NCI-H748 (cell line): ENCODE results near the gene SOX18.
"Not testable (repeated sequence)": the region's sequence is repeated elsewhere in the genome, so short reads cannot be mapped to it uniquely, and the experiment has no call there.

ENCODE experiments used
- DNase-seq: peaks from one replicate; lab custom pipeline; 2025; ENCODE audit not compliant: unreplicated experiment; lab: John Stamatoyannopoulos, UW

The SOX18 gene

DNA sequence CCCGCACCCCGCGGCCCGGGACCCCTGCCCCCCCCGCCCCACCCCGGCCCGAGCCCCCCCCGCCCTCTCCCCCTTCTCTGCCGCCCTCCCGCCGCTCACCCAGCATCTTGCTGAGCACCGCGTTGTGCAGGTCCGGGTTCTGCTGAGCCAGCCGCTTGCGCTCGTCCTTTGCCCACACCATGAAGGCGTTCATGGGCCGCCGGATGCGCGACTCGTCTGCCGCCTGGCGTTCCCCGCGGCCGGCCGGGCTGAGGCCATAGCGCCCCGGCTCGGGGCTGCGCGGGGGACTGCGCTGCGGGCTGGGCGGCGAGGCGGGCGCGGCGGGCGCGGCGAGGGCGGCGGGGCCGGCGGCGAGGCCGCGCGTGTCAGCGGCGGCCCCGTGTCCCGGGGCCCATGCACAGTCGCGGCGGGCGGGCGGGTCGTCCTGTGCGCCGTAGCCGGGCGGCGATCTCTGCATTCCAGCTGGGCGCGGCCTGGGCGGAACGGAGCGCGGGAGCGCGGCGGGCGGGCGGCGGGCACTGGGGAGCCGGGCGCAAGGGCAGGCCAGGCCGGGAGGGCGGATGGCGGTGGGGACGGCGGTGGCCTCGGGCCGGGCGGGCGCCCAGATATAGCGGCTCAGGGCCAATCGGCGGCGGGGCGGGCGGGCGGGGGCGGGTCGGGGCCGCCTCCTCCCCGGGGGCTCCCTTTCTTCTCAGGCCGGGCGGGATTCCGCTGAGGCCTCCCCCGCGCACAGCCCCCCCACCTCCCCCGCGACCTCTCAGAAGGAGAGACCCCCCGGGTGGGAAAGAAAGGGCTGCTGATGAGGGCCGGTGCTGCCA is at the start of gene SOX18:
Gene SOX18, minus strand, starts transcription at position 580 of the 818 bp plus-strand sequence. Its CDS starts 123 bp downstream, at position 457.
- peak; percentile 55 for DNase-seq

DNA sequence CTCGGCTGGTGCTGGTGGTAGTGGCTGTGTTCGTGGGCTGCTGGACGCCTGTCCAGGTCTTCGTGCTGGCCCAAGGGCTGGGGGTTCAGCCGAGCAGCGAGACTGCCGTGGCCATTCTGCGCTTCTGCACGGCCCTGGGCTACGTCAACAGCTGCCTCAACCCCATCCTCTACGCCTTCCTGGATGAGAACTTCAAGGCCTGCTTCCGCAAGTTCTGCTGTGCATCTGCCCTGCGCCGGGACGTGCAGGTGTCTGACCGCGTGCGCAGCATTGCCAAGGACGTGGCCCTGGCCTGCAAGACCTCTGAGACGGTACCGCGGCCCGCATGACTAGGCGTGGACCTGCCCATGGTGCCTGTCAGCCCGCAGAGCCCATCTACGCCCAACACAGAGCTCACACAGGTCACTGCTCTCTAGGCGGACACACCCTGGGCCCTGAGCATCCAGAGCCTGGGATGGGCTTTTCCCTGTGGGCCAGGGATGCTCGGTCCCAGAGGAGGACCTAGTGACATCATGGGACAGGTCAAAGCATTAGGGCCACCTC is 49.1 kb upstream of the SOX18 start:
- no peak for DNase-seq

DNA sequence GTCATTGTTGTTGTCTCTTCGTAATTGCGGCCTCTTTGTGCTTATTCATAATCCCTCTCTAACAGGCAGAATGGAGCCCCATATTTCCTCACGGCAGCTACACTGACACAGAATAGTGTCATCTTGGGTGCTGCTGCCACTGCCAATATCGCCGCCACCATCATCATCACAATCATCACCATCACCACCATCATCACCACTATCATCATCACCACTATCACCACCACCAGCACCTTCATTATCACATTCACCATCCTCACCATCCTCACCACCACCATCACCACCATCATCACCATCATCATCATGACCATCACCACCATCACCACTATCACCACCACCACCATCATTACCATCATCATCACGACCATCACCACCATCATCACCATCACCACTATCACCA is 47.1 kb upstream of the SOX18 start:
- DNase-seq = no peak

DNA sequence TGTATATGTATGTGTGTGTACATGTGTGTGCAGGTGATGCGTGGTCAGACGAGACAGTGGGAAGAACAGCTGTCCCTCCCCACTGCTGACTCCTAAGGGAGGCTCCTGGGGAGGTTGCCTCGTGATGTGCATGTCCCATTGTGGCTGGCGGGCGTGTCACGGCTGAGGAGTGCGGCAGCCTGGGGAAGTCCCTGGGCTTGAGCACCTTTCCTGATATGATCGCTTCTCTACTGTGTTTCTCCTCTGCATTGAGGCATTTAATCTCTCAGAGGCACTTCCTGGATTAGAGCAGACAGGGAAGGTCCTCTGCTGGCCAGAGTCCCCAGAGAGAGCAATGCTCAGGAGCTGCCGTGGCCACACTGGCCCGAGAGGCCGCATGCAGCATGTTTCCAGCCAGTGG is 46.5 kb upstream of the SOX18 start:
- no peak for DNase-seq

DNA sequence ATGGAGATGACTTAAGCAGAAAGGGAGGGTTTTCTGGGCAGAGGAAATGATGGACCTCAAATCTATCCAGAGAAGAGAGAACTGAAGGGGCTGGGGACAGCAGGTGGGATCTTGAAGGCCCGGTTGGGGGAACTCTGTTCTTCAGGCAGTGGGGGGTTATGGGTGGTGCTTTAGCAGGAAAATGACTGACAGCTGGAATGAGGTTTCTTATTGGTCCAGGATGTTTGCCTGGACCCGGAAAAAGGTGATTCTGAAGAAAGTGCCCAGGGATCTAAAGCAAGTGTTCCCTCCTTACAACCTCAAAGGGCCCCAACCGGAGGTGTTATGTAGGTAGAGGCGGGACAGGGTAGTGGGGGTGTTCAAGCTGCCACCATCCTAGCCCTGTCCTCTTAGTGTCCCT is 46.0 kb upstream of the SOX18 start:
- DNase-seq = no peak

DNA sequence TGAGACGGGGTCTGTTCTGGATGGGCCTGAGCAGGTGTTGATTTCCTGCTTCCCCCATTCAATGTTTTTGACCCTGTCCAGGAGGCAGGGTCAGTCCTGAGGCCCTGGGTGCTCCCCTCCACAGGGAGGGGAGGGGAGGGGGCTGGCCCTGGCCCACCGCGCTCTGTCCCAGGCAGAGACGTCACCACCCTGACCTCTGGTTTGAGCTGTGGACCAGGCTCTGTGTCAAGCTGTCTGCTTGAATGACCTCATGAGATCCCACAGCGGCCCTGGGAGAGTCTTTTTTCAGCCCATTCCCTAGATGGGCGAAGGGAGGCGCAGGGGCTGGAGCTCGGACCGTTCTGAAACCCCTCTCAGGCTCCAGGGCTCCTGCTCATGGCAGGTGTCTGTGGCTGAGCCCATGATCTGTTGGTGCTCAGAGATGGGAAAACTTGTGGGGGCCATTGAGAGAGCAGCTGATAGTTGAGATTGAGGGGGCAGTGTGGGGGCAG is 43.6 kb upstream of the SOX18 start:
- DNase-seq = no peak

DNA sequence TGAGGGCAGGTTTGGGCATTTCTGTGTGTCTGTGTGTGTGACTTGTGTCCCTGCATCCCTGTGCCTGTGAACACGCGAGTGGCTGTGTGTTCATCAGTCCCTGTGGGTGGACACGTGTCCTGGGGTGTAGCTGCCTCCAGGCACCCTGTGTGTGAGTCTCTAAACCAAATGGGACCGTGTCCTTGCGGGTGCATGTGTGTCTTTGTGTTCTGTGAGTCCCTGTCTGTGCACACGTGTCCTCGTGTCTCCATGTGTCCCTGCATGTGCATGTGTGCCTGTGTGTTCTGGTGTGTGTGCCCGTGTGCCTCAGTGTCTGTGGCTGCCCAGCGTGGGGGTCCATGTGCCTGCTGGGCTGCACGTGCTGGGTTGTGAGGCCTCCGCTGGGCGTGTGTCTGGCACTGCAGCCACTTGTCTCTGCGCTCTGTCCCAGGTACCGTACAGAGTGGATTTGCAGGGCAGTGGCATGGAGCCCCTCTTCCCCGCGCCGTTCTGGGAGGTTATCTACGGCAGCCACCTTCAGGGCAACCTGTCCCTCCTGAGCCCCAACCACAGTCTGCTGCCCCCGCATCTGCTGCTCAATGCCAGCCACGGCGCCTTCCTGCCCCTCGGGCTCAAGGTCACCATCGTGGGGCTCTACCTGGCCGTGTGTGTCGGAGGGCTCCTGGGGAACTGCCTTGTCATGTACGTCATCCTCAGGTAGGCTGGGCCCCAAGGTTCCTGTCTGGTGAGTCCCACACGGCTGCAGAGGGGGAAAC is 43.0 kb upstream of the SOX18 start:
- no peak for DNase-seq

DNA sequence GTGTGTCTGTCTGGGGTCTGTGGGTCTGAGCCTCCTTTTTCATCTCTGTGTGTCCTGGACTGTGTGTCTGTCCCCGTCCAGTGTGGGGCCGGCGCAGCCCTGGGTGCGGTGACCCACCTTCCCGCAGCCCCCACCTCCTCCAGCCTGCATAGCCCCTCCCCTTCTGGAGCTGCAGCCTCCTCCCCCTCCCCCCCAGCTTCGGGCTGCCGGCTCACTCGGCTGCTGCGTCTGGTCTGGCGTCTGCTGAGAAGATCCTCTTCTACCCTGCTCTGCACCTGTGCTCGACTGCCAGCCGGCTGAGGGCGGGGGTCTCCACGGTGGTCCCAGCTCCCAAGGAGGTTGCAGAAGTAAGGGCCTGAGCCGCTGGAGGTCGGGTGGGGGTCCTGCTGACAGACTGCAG is 42.3 kb upstream of the SOX18 start:
- no peak for DNase-seq

DNA sequence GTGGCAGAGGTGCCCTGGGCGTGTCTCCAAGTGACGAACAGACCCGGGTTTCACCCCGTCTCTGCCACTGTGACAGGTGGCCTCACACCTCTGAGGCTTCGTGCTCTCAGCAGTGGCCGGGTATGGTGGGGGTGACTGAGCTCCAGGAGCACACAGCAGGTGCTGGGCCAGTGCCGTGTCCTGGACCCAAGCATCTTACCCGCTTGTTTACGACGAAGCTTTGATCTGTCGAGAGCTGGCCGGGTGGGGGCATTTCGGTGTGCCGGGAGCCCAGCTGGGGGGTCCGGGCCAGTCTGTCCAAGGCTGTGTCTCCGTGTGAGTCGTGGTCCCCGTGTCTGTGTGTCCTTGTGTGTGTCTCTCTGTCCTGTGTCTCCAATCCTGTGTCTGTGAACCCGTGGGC is 41.9 kb upstream of the SOX18 start:
- no peak for DNase-seq

DNA sequence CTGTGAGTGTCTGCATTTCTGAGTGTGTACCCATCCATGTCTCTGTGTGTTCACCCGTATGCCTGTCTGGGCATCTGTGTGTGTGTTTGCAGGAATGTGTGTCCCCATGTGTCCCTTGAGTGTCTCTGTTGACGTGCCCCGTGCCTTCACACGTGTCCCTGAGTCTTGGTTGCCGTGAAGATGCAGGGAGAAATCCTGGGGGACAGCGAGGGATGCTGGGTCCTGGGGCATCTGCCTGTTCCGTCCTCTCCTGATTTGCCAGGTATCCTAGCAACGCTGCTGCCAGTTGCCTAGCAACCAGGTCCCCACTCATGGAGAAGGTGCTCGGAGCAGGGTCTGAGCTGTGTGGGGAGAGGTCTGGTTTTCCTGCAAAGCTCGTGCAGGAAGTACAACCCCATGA is 40.7 kb upstream of the SOX18 start:
- DNase-seq = peak; percentile 71

DNA sequence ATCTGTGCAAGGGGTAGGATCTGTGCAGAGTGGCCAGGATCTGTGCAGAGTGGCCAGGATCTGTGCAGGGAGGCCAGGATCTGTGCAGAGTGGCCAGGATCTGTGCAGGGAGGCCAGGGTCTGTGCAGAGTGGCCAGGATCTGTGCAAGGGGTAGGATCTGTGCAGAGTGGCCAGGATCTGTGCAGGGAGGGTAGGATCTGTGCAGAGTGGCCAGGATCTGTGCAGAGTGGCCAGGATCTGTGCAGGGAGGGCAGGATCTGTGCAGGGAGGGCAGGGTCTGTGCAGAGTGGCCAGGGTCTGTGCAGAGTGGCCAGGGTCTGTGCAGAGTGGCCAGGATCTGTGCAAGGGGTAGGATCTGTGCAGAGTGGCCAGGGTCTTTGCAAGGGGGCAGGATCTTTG is 39.1 kb upstream of the SOX18 start:
- not testable (repeated sequence) for DNase-seq

DNA sequence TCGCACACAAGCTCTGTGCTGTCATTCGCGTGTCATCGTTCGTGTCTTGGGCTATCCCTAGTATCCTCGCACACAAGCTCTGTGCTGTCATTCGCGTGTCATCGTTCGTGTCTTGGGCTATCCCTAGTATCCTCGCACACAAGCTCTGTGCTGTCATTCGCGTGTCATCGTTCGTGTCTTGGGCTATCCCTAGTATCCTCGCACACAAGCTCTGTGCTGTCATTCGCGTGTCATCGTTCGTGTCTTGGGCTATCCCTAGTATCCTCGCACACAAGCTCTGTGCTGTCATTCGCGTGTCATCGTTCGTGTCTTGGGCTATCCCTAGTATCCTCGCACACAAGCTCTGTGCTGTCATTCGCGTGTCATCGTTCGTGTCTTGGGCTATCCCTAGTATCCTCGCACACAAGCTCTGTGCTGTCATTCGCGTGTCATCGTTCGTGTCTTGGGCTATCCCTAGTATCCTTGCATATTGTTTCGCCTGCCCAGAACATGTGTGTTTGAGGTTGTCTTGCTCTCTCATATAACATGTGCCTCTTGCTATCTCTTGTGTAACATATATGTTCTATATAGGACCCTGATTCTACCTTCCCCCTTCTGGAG is 37.9 kb upstream of the SOX18 start:
- DNase-seq = not testable (repeated sequence)

DNA sequence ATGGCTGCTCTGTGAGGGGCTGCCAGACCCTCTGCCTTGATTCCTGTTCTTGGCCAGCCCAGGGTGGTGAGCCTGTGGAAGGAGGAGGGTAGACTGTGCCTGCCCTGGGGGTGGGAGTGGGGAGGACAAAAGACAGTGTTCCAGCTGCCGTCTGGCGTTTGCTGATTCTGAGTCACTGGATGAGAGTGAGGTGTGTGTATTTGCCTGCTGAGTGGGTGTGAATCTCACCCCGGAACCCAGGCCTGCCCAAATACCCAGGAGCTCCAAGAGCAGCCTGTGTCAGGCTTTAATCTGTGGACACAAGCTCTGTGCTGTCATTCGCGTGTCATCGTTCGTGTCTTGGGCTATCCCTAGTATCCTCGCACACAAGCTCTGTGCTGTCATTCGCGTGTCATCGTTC is 37.4 kb upstream of the SOX18 start:
- DNase-seq = no peak

DNA sequence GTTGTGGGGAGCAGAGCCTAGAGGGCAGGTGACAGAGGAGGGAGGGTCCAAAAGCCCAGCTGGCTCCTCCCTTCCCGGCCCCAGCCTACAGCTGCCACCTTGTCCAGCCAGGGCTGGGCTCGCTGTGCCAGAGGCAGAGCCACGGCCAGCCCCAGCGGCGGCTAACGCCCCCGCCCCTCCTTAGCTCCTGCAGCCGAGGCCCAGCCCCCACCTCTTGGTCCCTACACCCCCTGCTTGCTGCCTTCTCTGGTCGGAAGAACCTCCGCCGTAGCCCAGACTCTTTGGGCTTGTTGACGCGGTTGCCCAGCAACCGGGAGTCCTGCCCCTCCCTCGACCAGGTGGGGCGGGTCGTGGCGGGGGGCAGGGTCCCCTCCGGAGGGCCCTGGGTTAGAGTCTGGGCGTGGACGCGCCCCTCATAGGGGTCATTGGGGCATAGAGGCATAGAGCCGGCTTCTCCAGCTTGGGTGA is 35.3 kb upstream of the SOX18 start:
- DNase-seq = peak; percentile 59

DNA sequence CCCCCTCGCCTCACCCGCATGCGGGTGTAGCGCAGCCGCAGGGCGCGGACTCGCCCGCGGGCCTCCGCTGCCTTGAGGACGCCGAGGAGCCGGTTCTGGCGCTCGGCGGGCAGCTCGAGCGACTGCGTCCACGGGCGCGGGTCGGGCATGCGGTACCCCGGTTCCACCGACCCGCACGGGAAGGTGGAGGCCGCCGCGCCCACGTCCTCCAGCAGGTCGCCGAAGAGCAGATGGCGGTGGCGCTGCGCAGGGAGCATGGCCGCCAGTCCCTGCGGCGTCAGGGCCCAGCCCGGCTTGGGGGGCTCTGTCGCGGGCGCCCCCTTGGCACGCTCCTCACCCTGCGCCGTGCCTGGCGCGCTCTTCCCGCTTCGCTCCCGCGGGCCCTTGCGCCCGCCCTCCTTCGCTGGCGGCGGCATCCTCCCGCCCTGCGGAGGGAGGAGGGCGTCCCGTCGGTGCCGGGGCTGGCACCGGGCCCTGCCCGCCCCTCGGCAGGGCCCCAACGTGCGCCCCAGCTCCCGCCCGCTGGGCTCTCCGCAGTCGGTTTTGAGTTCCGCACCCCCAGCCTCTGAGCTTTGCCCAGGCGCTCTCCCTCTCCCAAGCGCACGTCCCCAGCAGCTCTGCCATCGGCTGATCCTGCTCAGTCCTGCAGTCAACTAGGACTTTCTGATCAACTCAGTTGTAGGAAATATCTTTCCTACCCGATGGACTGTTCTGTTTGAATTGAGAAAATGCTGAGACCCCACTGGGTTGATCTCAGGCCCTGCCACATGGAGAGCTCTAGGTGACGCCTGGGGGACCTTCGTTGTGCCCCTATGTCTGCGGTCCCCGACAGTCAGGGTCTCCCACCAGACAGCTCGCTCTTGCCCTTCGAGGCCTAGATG is 34.6 kb upstream of the SOX18 start, which contains the start of gene LKAAEAR1:
Gene LKAAEAR1, minus strand, starts transcription at position 595 of the 881 bp plus-strand sequence. Its CDS starts 179 bp downstream, at position 416.
- DNase-seq = peak; percentile 38

DNA sequence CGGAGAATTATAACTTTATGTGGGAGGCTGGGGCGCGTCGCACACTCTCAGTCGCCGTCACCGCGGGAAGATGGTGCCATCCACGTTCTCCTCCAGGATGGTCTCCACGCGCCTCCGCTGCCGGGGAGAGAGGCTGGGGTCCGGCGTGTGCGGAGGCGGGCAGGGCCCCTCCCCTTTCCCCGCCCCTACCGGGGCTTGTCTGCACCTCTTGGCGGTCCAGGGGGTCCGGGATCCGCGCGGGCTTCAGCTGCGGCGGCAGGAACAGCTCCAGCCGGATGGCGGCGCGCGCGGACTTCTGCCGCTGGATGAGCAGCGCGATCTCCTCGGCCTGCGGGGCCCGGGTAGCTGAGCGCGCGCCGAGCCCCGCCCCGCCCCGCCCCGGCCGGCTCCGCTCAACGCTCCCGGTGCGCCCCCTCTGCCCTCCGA is 34.0 kb upstream of the SOX18 start:
- DNase-seq = peak; percentile 82

DNA sequence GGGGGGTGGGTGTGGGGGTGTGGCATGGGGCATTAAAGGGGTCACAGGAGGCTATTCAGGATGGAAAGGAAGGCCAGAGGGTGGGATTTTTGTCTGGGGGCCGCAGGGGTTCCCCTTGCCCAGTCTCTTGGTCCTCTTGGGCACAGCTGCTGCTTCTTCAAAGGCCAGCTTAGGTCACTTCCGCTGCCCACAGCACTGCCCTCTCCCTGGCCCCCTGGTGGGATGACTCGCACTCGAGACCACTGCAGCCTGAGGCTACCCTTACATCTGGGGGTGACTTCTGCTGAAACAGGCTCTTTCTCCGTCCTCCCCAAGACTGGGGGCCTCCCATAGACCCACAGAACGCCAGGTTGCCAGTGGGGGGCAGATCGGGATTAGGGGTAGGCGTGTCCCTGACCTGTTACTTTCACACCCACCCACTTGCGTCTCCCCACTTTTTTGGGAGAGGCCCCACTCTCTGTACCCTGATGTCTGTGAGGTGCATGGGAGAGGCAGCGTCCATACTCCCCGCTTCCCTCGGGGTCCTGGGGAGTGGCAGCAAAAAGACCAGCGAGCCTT is 33.5 kb upstream of the SOX18 start:
- no peak for DNase-seq

DNA sequence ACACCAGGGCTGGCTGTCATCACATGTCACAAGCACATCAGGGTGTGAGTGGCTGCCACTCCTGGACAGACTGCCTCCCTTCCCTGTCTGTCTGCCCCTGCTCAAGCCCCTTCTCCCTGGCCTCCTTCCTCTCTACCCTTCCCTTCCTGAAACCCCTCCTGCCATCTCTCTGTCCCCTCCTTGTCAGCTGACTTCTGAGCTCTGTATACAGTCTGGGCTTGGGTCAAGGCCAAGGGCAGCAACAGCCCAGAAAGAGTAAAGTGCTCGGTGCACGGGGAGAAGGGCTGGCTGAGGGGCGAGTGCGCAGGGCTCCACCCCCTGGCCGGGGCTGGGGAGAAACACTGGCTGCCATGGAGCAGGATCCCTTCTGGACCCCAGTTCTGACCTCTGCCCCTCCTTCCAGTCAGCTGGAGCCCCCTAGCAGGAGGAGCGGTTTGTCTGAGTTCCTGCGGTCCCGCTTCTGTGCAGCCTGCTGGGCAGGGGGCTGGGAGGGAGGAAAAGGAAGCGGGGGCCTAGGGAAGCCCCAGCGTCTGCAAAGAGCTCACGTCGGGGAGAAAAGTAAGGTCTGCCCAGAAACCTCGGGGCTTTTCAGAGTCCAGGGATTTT is 32.8 kb upstream of the SOX18 start:
- no peak for DNase-seq

DNA sequence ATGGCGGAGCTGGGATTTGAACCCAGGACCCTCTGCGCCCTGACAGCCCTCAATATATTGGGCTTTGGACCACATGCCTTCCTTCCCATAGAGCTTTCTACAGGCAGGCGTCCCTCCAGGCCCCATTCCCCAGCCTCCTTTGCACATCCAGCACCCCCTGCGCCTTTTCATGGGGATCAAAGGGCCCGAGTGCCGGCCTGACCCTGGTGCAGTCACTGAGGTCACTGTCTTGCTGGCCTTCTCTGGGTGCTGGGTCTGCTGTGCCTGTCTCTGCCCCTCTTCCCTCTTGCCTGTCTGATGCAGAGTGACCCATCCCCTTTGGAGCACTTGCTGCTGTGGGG is 32.2 kb upstream of the SOX18 start:
- no peak for DNase-seq
